Measurements from ENCODE around the gene TMEM236. TPM values are rescaled to one million over a fixed set of nuclear protein-coding genes. Genes with fewer than 3 reads are reported as not detected.

The TMEM236 gene
- total RNA-seq, 1 experiment from 2014 or later, result 0.07 TPM

DNA sequence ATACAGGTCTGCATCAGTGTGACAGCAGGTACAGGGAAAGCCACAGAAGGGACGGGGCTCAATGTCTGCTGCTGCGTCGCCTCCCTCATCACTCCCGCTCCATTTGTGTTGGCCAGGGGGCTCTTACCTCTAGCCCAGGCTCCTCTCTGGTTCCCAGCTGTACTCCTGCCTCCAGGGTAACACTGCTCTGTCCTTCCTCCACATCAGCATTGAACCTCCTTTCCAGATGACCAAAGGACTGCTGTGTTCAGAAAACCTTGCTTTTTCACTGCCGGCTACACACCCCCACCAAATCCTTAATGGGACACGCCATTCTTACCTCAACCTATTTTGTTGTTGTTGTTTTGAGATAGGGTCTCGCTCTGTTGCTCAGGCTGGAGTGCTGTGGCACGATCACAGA, 2.1 kb upstream of the TMEM236 start (continued):
- no peak for TF ChIP-seq ELF1 (IDR thresholded peaks at IDR 0.05; ENCODE audit: borderline replicate concordance, low read depth)
- TF ChIP-seq CBX3 (IDR thresholded peaks at IDR 0.05; ENCODE audit: low read depth), result no peak

DNA sequence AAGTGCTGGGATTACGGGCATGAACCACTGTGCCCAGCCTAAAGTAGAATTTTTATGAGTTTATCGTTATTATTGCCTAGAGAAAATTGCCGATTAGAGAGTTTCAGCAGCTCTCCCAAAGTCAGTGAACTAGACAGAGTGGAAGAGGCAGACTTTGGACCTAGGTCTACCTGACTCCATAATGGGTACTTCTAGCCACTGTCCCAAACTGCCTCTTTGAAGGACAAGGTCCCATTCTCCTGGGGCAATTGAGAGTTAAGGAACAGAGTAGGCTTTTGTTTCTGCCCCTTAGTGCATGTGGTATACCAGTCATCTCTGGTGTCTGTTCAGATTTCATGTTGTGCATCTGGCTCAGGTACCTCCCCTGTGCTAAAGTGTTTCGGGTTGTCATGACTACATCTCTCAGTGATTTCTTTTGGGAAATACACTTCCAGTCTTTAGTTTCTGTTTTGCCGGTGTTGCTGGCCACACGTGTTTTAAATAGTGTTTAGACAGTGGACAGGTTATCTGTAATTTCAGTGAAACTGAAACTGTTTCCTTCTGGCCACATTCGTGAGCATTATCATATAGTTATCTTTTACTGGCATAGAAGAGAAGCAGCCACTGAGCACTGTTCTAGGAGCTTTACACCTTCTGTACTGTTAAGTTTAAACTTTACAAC, 4.7 kb downstream of the TMEM236 start:
- no peak for DNase-seq (ENCODE audit: low read depth, low spot score)
- Histone ChIP-seq H3K9ac (ENCODE audit: low read length) (no peak overlapping the region), H3K27ac (ENCODE audit: low read depth, low read length) (no peak overlapping the region), H3K9me3 (ENCODE audit: control insufficient read depth in 1 of 2, insufficient read depth in 1 of 2, low read depth in 1 of 2, low read length in 2 of 2) (no peaks in the 10 kb centered on the region), H3K4me3 (replicated peaks in 1 of 2; ENCODE audit: low read depth in 1 of 2, low read length in 2 of 2) (no peak overlapping the region), H3K4me1 (ENCODE audit: control insufficient read depth in 1 of 2, insufficient read depth in 2 of 2, low read length in 2 of 2) (no peaks in the 10 kb centered on the region), H3K27me3 (ENCODE audit: insufficient read depth, low read length) (no peaks in the 10 kb centered on the region), H3K79me2 (ENCODE audit: insufficient read depth, low read length) (no peaks in the 10 kb centered on the region), H3K4me2 (ENCODE audit: low read length) (no peak overlapping the region), H2AFZ (ENCODE audit: low read depth, low read length, poor library complexity, severe bottlenecking) (no peak overlapping the region), H3K36me3 (ENCODE audit: control insufficient read depth in 1 of 2, insufficient read depth in 2 of 2, low read length in 2 of 2) (no peaks in the 10 kb centered on the region), H3K9me2 (ENCODE audit: insufficient read depth) (no peaks in the 10 kb centered on the region), H4K20me1 (ENCODE audit: insufficient read depth) (no peaks in the 10 kb centered on the region)
- ChIA-PET CTCF (no interaction called here), RAD21 (ENCODE audit: low non-redundant PET in 1 of 2, low total read pairs in 2 of 2, uncharacterized antibody in 2 of 2, unreplicated experiment in 2 of 2) (no interaction called here), POLR2A (no interaction called here)
- BruUV-seq (replicated peaks), result no TSS peak
- no peak for ATAC-seq
- intact Hi-C loops (cut with micrococcal nuclease), result no loop called here
- no peak for TF ChIP-seq POLR2AphosphoS5 (IDR thresholded peaks at IDR 0.05; ENCODE audit: low read depth, low read length)
- TF ChIP-seq, protein P1, sequence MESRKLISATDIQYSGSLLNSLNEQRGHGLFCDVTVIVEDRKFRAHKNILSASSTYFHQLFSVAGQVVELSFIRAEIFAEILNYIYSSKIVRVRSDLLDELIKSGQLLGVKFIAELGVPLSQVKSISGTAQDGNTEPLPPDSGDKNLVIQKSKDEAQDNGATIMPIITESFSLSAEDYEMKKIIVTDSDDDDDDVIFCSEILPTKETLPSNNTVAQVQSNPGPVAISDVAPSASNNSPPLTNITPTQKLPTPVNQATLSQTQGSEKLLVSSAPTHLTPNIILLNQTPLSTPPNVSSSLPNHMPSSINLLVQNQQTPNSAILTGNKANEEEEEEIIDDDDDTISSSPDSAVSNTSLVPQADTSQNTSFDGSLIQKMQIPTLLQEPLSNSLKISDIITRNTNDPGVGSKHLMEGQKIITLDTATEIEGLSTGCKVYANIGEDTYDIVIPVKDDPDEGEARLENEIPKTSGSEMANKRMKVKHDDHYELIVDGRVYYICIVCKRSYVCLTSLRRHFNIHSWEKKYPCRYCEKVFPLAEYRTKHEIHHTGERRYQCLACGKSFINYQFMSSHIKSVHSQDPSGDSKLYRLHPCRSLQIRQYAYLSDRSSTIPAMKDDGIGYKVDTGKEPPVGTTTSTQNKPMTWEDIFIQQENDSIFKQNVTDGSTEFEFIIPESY (IDR thresholded peaks at IDR 0.05; ENCODE audit: extremely low read depth, insufficient replicate concordance, low read length), result no peak
- no peak for TF ChIP-seq SP1 (IDR thresholded peaks at IDR 0.05; ENCODE audit: low read depth)
- no peak for TF ChIP-seq ZNF274 (IDR thresholded peaks at IDR 0.05; ENCODE audit: low read depth, low read length)
- TF ChIP-seq SRF (IDR thresholded peaks at IDR 0.05; ENCODE audit: low read depth), result no peak
- TF ChIP-seq, protein P2, sequence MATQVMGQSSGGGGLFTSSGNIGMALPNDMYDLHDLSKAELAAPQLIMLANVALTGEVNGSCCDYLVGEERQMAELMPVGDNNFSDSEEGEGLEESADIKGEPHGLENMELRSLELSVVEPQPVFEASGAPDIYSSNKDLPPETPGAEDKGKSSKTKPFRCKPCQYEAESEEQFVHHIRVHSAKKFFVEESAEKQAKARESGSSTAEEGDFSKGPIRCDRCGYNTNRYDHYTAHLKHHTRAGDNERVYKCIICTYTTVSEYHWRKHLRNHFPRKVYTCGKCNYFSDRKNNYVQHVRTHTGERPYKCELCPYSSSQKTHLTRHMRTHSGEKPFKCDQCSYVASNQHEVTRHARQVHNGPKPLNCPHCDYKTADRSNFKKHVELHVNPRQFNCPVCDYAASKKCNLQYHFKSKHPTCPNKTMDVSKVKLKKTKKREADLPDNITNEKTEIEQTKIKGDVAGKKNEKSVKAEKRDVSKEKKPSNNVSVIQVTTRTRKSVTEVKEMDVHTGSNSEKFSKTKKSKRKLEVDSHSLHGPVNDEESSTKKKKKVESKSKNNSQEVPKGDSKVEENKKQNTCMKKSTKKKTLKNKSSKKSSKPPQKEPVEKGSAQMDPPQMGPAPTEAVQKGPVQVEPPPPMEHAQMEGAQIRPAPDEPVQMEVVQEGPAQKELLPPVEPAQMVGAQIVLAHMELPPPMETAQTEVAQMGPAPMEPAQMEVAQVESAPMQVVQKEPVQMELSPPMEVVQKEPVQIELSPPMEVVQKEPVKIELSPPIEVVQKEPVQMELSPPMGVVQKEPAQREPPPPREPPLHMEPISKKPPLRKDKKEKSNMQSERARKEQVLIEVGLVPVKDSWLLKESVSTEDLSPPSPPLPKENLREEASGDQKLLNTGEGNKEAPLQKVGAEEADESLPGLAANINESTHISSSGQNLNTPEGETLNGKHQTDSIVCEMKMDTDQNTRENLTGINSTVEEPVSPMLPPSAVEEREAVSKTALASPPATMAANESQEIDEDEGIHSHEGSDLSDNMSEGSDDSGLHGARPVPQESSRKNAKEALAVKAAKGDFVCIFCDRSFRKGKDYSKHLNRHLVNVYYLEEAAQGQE (IDR thresholded peaks at IDR 0.05; ENCODE audit: low read depth), result no peak

Measured in HCT116 (cell line).